ENCODE results near the gene SFI1.
"Not testable (repeated sequence)": the region's sequence is repeated elsewhere in the genome, so short reads cannot be mapped to it uniquely, and the experiment has no call there.

The SFI1 gene

DNA sequence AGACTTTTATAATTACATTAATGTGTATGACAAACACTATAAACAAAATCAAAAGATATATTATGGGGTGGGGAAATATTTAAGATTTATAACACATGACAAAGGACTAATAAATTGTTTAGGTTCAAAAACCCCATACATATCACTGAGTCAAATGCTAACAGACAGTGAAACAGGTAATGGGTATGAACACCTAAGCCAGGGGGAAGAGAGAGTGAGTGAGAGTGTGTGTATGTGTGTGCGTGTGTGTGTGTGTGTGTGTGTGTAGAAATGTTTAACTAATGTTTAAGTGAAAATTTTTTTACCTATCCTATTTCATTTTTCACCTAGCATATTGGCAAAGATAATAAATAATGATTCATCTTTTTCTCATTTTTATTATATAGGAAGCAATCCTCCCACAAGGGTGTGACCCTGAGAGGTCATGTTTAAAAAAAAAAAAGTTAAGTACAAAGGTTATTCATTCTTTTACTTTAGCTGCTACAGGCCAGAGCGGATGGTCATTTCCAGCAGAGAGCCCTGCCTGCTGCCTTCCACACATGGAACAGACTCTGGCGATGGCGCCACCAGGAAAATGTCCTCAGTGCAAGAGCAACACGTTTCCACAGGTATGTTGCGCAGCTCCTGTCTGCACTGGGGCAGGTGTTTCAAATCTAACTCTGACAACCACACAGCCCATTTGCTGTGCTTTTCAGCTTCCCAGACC is 92.8 kb downstream of the SFI1 start:
- no peak for DNase-seq

- DNase-seq = not testable (repeated sequence)
These were observed 93.8 kb downstream of the SFI1 start for GRCh38 chr22:31590161-31590560.

GRCh38 chr22:31595271-31595670 is 98.9 kb downstream of the SFI1 start:
- DNase-seq = no peak

- DNase-seq = no peak
These were observed 106.1 kb downstream of the SFI1 start for GRCh38 chr22:31602259-31602952.

GRCh38 chr22:31603081-31603525 is 106.8 kb downstream of the SFI1 start:
- DNase-seq = no peak

DNA sequence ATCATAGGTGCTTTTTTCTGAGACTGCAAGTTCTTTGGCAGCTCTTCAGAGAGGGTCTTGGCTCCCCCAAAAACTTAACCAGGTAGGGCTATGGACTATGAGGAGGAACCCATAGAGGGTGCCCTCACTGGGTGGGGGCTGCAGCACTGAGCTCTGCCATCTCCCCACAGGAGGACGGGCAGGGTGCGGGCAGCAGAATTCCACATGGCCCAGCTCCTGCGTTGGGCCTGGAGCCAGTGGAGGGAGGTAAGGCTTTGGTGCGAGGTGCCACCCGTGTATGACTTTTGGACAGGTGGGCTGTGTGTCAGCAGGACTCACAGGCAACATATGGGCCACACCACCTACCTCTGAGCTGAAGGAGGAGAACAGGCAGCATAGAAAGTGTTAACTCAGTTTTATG is 107.2 kb downstream of the SFI1 start:
- DNase-seq = no peak

- DNase-seq = no peak
These were observed 107.9 kb downstream of the SFI1 start for GRCh38 chr22:31604137-31604705.

- DNase-seq = no peak
These were observed 108.7 kb downstream of the SFI1 start for GRCh38 chr22:31604746-31605705.

DNA sequence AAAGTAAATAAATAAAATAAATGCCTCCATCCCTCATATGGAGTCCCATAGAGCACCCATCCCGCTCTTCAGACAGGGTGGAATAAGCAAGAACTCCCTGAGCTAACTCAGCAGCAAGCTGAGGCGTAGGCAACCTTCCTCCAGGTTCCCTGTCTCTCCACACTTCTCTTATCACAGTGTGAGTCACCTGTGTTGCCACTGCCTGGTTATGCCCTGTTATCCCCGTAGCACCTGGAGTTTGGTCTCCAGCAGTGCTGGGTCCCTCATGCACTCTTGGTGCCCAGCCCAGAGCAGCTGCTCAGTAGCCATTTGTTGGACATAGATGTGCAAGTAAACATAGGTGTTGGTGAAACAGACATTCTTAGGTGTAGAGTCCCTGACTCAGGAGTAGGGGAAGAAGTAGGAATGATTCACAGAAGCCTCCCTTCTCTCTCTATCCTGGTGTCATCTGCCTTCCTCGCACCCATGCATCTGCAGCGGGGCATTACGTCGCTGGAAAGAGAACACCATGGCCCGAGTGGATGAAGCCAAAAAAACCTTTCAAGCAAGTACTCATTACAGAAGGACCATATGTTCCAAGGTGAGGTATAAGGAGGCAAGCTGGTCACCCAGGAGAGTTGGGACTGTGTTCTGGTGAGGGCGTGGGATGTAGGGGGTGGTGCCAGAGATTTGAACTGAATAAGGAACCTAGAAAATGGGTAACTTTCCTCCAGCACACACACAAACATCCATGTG is 109.7 kb downstream of the SFI1 start:
- DNase-seq = no peak

DNA sequence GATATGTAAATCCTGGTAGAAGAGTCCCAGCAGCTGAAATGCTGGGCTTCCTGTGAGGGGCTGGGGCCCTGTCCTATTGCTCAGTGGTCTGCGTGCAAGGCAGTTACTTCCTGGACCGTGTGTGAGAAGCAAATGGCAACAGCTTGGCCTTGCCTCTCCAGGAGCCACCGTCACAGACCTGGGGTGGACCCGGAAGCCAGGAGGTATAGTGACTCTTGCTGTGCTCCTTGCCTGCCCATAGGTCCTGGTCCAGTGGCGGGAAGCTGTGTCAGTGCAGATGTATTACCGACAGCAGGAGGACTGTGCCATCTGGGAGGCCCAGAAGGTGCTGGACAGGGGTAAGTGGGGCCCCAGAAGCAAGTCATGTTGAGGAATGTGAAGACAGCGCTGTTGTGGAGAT is 111.4 kb downstream of the SFI1 start:
- no peak for DNase-seq

DNA sequence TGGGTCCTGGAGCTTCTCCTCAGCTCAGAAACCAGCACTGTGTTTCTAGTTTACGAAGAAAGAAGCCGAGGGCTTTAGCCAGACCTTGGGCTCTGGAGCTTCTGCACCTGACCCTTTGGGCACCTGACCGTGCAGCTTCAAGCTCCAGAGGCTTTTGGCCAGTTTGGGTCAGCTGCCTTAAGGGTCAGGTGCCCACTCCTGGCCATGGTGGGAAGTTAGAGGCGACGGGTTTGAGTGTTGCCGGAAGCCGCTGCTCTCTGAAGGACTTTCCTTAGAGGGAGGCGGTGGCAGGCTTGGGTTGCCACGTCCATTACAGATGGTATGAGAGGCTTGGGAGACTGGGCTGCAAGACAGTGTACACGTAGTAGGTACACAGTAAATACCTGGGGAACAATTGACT is 113.4 kb downstream of the SFI1 start:
- DNase-seq = no peak

- no peak for DNase-seq
These were observed 114.3 kb downstream of the SFI1 start for GRCh38 chr22:31610611-31611010.

GRCh38 chr22:31611061-31611760 is 114.9 kb downstream of the SFI1 start:
- DNase-seq = no peak

GRCh38 chr22:31612891-31613285 is 116.6 kb downstream of the SFI1 start:
- DNase-seq = no peak

DNA sequence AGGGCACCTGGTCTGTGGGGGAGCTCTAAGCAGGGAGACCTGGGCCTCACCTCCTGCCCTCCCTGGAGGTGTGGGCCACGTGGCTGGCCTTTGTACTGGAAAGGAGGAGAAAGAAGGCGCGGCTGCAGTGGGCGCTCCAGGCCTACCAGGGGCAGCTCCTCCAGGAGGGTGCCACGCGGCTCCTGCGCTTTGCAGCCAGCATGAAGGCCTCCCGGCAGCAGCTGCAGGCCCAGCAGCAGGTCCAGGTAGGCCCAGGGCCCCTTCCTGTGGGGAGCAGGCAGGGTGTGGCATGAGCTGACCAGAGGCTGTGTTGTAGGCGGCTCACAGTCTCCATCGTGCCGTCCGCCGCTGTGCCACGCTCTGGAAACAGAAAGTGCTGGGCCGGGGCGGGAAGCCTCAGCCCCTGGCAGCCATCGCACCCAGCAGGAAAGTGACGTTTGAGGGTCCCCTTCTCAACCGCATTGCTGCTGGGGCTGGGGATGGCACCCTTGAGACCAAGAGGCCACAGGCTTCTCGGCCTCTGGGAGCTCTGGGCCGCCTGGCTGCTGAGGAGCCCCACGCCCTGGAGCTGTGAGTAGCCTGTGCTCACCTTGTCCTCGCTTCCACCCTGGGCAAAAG is 117.1 kb downstream of the SFI1 start:
- DNase-seq = no peak

GRCh38 chr22:31613904-31614296 is 117.6 kb downstream of the SFI1 start:
- no peak for DNase-seq

DNA sequence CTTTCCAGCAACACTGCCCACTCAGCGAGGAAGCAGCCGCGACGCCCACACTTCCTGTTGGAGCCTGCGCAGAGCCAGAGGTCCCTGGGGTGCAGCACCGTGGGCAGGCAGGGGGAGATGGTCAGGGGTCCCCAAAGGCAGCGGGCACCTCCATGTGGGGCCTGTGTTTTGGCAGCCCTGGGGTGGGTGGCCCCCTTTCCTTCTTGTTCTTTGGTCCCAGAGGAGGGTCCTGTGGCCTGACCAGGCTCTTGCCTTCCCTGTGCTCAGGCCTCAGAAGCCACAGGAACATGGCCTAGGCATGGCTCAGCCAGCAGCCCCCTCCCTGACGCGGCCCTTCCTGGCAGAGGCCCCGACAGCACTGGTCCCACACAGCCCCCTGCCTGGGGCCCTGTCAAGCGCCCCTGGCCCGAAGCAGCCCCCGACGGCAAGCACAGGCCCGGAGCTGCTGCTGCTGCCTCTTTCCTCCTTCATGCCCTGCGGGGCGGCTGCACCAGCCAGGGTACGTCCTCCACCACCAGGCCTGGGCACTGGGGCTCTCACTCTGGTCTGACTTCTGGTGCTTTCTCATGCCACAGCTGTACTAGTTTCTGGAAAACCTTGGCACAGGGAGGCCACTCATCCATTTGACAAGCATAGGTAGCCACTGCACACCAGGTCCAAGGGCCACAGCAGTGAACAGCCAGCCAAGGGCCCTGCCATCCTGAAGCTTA is 118.6 kb downstream of the SFI1 start:
- no peak for DNase-seq

DNA sequence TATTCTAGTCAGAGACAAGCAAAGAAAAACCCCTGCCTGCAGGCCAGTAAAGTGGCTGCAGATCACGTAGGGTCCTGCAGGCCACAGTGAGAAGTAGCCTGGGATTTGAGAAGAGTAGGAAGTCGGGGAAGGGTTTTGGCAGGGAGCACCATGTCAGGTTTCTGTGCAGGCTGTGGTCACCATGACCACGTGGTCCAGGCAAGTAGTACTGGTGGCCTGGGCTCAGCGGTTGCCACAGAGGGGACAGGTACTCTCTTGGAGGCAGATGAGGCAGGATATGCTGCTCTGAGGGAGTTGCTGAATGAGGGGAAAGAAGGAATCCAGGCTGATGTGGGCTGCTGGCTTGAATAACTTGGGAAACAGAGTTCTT is 119.1 kb downstream of the SFI1 start:
- DNase-seq = no peak

DNA sequence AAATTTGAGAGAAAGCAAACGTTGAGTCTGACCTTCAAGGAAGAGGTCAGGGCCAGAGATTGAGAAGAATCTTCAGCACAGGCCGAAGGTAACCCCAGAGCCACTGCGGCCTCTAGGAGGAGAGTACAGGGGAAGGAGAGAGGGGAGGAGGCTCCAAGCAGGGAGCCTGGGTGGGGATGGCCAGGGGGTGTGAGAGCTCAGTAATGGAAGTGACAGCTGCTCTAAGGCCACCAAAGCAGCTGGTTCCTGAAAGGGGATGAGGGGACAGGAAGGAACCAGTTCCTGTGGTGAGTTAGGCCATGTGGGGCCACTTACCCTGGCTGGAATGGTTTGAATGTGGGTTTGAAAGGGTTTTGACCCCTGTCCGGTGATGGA is 119.6 kb downstream of the SFI1 start:
- DNase-seq = no peak

- DNase-seq = no peak
These were observed 120.1 kb downstream of the SFI1 start for GRCh38 chr22:31616315-31616980.

All from stimulated activated naive CD4-positive, alpha-beta T cell (primary cell).